OCI-LY3 (cell line): ENCODE data around the gene CACNA2D3.

ENCODE experiments used
- CTCF ChIP-seq: fragments of 200-600, 300-600 bp; sonication (generic); IDR thresholded peaks from 2 replicates; pipeline ENCODE4 v1.5.1; 2014; ENCODE audit warnings: antibody characterized with exemption, low read length, low read depth
- EZH2phosphoT487 ChIP-seq: fragments of 200-600 bp; shearing (Covaris generic); IDR thresholded peaks from 2 replicates; pipeline ENCODE4 v1.6.1; 2018; ENCODE audit warnings: antibody characterized with exemption, mixed run types, low read depth

- no peak for TF ChIP-seq CTCF
- no peak for TF ChIP-seq EZH2phosphoT487
Observed at GRCh38 chr3:54871867-54872266, 749.5 kb downstream of the CACNA2D3 start.
